Neural cell (in vitro differentiated cells): Measurements from ENCODE around the gene RPS6KA5. TPM values are rescaled to one million over a fixed set of nuclear protein-coding genes. Genes with fewer than 3 reads are reported as not detected.

Experiments used
- H2AFZ ChIP-seq: fragments of 200-600, 300-800 bp; sonication (generic), shearing (Covaris generic); 2 replicates; pipeline ENCODE4 v1.6.0; 2014; ENCODE audit warnings: low read depth, mild to moderate bottlenecking, antibody characterized with exemption, low read length, moderate library complexity
- H3F3A ChIP-seq: fragments of 200-600 bp; shearing (Covaris generic); 2 replicates; pipeline ENCODE4 v1.6.1; 2016; ENCODE audit warnings: mild to moderate bottlenecking, moderate library complexity, mixed read lengths, antibody characterized with exemption, low read length; ENCODE audit not compliant: insufficient read depth, poor library complexity, severe bottlenecking
- H3K27ac ChIP-seq: fragments of 200-600, 300-800 bp; sonication (generic), shearing (Covaris generic); 2 replicates; pipeline ENCODE4 v1.5.1; 2014; ENCODE audit warnings: mild to moderate bottlenecking, low read length, moderate library complexity
- H3K27me3 ChIP-seq: fragments of 300-800, 200-600 bp; sonication (generic), shearing (Covaris generic); 2 replicates; pipeline ENCODE4 v1.6.0; 2014; ENCODE audit warnings: mild to moderate bottlenecking, low read depth, low read length, moderate library complexity; ENCODE audit not compliant: insufficient read depth
- H3K36me3 ChIP-seq: fragments of 300-800, 200-600 bp; sonication (generic), shearing (Covaris generic); 2 replicates; pipeline ENCODE4 v1.5.1; 2014; ENCODE audit warnings: mild to moderate bottlenecking, antibody characterized with exemption, low read length, moderate library complexity; ENCODE audit not compliant: insufficient read depth
- H3K4me2 ChIP-seq: fragments of 300-800, 200-600 bp; sonication (generic), shearing (Covaris generic); 2 replicates; pipeline ENCODE4 v1.6.0; 2014; ENCODE audit warnings: mild to moderate bottlenecking, low read length
- H3K4me3 ChIP-seq: fragments of 300-800, 200-600 bp; sonication (generic), shearing (Covaris generic); 2 replicates; pipeline ENCODE4 v1.5.1; 2014; ENCODE audit warnings: mild to moderate bottlenecking, low read length, moderate library complexity
- H3K79me2 ChIP-seq: fragments of 200-600 bp; shearing (Covaris generic); replicated peaks from 2 replicates; pipeline ENCODE4 v1.6.0; 2014; ENCODE audit warnings: mild to moderate bottlenecking, low read length, moderate library complexity; ENCODE audit not compliant: insufficient read depth
- H3K9ac ChIP-seq: fragments of 300-800, 200-600 bp; sonication (generic), shearing (Covaris generic); 2 replicates; pipeline ENCODE4 v1.6.1; 2016; ENCODE audit warnings: mild to moderate bottlenecking, low read length, mixed read lengths
- H3K9me2 ChIP-seq: fragments of 200-600 bp; shearing (Covaris generic); 2 replicates; pipeline ENCODE4 v1.6.1; 2016; ENCODE audit warnings: mild to moderate bottlenecking, low read length, mixed read lengths; ENCODE audit not compliant: insufficient read depth
- H3K9me3 ChIP-seq: fragments of 200-600, 300-800 bp; sonication (generic), shearing (Covaris generic); 2 replicates; pipeline ENCODE4 v1.6.1; 2016; ENCODE audit warnings: mild to moderate bottlenecking, mixed run types, low read length, moderate library complexity, mixed read lengths
- H4K20me1 ChIP-seq: fragments of 200-600 bp; shearing (Covaris generic); 2 replicates; pipeline ENCODE4 v1.6.1; 2016; ENCODE audit warnings: mild to moderate bottlenecking, mixed run types; ENCODE audit not compliant: insufficient read depth
- CTCF ChIP-seq: fragments of 450-650 bp; IDR thresholded peaks from 2 replicates; pipeline ENCODE4 v1.5.1; 2014; ENCODE audit warnings: antibody characterized with exemption, mild to moderate bottlenecking, moderate library complexity; ENCODE audit not compliant: poor library complexity, severe bottlenecking
- EP300 ChIP-seq: fragments of 450-650 bp; conservative IDR thresholded peaks from 2 replicates; pipeline ENCODE4 v1.6.1; 2014; ENCODE audit warnings: antibody characterized with exemption, mild to moderate bottlenecking, moderate library complexity; ENCODE audit not compliant: poor library complexity, severe bottlenecking
- EZH2 ChIP-seq: fragments of 200-600, 300-800 bp; shearing (Covaris generic), sonication (generic); IDR thresholded peaks from 2 replicates; pipeline ENCODE4 v1.6.1; 2014; ENCODE audit warnings: antibody characterized with exemption, low read length, borderline replicate concordance, mild to moderate bottlenecking; ENCODE audit not compliant: insufficient read depth, poor library complexity, severe bottlenecking
- MXI1 ChIP-seq: fragments of 450-650 bp; conservative IDR thresholded peaks from 2 replicates; pipeline ENCODE4 v1.6.1; 2014; ENCODE audit warnings: antibody characterized with exemption, mild to moderate bottlenecking; ENCODE audit not compliant: poor library complexity, severe bottlenecking
- POLR2AphosphoS5 ChIP-seq: IDR thresholded peaks from 2 replicates; pipeline ENCODE4 v1.6.1; 2012
- RAD21 ChIP-seq: fragments of 450-650 bp; conservative IDR thresholded peaks from 2 replicates; pipeline ENCODE4 v1.6.1; 2014; ENCODE audit warnings: antibody characterized with exemption, mild to moderate bottlenecking, moderate library complexity
- REST ChIP-seq: IDR thresholded peaks from 2 replicates; pipeline ENCODE4 v1.6.1; 2012; ENCODE audit warnings: borderline replicate concordance
- SMC3 ChIP-seq: fragments of 450-650 bp; conservative IDR thresholded peaks from 2 replicates; pipeline ENCODE4 v1.6.1; 2014; ENCODE audit warnings: antibody characterized with exemption, mild to moderate bottlenecking, moderate library complexity; ENCODE audit not compliant: poor library complexity
- TAF1 ChIP-seq: IDR thresholded peaks from 2 replicates; pipeline ENCODE4 v1.6.1; 2012; ENCODE audit warnings: low read depth
- polyA plus RNA-seq: library from polyadenylated mRNA; depleted of rRNA; stranded (reverse); fragments of >200 nt; gene quantifications from 2 replicates; pipeline ENCODE4 v1.2.3, GENCODE V29; 2014

RPS6KA5 gene
- polyA plus RNA-seq, 1 donor from 2014 or later: 6.3 TPM

- TF ChIP-seq REST (no peak), SMC3 (no peak), EP300 (no peak), CTCF (no peak), EZH2 (no peak), POLR2AphosphoS5 (no peak), TAF1 (no peak), MXI1 (no peak), RAD21 (no peak)
- H3K9me2 ChIP-seq: no peaks in the 10 kb centered on the region
- H4K20me1 ChIP-seq: no peaks in the 10 kb centered on the region
- H3K4me2 ChIP-seq: no peak overlapping the region
- H2AFZ ChIP-seq: no peak overlapping the region
- H3K9ac ChIP-seq: no peak overlapping the region
- H3K79me2 ChIP-seq: no peaks in the 10 kb centered on the region
- H3K27me3 ChIP-seq: no peaks in the 10 kb centered on the region
- no peaks in the 10 kb centered on the region for H3K36me3 ChIP-seq
- H3K4me3 ChIP-seq: no peak overlapping the region
- no peaks in the 10 kb centered on the region for H3K9me3 ChIP-seq
- H3F3A ChIP-seq: no peaks in the 10 kb centered on the region
- H3K27ac ChIP-seq: no peak overlapping the region
Observed at GRCh38 chr14:91058042-91058581, 2.3 kb downstream of the RPS6KA5 start.

- H3K27ac ChIP-seq: no peak overlapping the region
- TF ChIP-seq TAF1 (no peak), EZH2 (no peak), MXI1 (no peak), RAD21 (no peak), POLR2AphosphoS5 (no peak), CTCF (no peak), SMC3 (no peak), EP300 (no peak), REST (no peak)
- H3K27me3 ChIP-seq: no peaks in the 10 kb centered on the region
Observed at GRCh38 chr14:91056361-91056760, 4.1 kb downstream of the RPS6KA5 start.

More at GRCh38 chr14:91056361-91056760, 4.1 kb downstream of the RPS6KA5 start:
- Histone ChIP-seq H3K4me2 (no peak overlapping the region), H3K4me3 (no peak overlapping the region), H2AFZ (no peak overlapping the region), H3K9ac (no peak overlapping the region), H3K36me3 (no peaks in the 10 kb centered on the region), H3F3A (no peaks in the 10 kb centered on the region), H4K20me1 (no peaks in the 10 kb centered on the region), H3K9me2 (no peaks in the 10 kb centered on the region), H3K9me3 (no peaks in the 10 kb centered on the region), H3K79me2 (no peaks in the 10 kb centered on the region)
